Neural cell (in vitro differentiated cells): ENCODE results near the gene SLC25A13. TPM values are rescaled to one million over a fixed set of nuclear protein-coding genes. Genes with fewer than 3 reads are reported as not detected.
A peak's percentile ranks its signal among the peaks of the same experiment; 100 is the strongest.

Experiments
- H2AFZ ChIP-seq: fragments of 200-600, 300-800 bp; sonication (generic), shearing (Covaris generic); 2 replicates; pipeline ENCODE4 v1.6.0; 2014; ENCODE audit warnings: low read depth, mild to moderate bottlenecking, antibody characterized with exemption, low read length, moderate library complexity
- H3F3A ChIP-seq: fragments of 200-600 bp; shearing (Covaris generic); 2 replicates; pipeline ENCODE4 v1.6.1; 2016; ENCODE audit warnings: mild to moderate bottlenecking, moderate library complexity, mixed read lengths, antibody characterized with exemption, low read length; ENCODE audit not compliant: insufficient read depth, poor library complexity, severe bottlenecking
- H3K27ac ChIP-seq: fragments of 200-600, 300-800 bp; sonication (generic), shearing (Covaris generic); 2 replicates; pipeline ENCODE4 v1.5.1; 2014; ENCODE audit warnings: mild to moderate bottlenecking, low read length, moderate library complexity
- H3K27me3 ChIP-seq: fragments of 300-800, 200-600 bp; sonication (generic), shearing (Covaris generic); 2 replicates; pipeline ENCODE4 v1.6.0; 2014; ENCODE audit warnings: mild to moderate bottlenecking, low read depth, low read length, moderate library complexity; ENCODE audit not compliant: insufficient read depth
- H3K36me3 ChIP-seq: fragments of 300-800, 200-600 bp; sonication (generic), shearing (Covaris generic); 2 replicates; pipeline ENCODE4 v1.5.1; 2014; ENCODE audit warnings: mild to moderate bottlenecking, antibody characterized with exemption, low read length, moderate library complexity; ENCODE audit not compliant: insufficient read depth
- H3K4me2 ChIP-seq: fragments of 300-800, 200-600 bp; sonication (generic), shearing (Covaris generic); 2 replicates; pipeline ENCODE4 v1.6.0; 2014; ENCODE audit warnings: mild to moderate bottlenecking, low read length
- H3K4me3 ChIP-seq: fragments of 300-800, 200-600 bp; sonication (generic), shearing (Covaris generic); 2 replicates; pipeline ENCODE4 v1.5.1; 2014; ENCODE audit warnings: mild to moderate bottlenecking, low read length, moderate library complexity
- H3K79me2 ChIP-seq: fragments of 200-600 bp; shearing (Covaris generic); replicated peaks from 2 replicates; pipeline ENCODE4 v1.6.0; 2014; ENCODE audit warnings: mild to moderate bottlenecking, low read length, moderate library complexity; ENCODE audit not compliant: insufficient read depth
- H3K9ac ChIP-seq: fragments of 300-800, 200-600 bp; sonication (generic), shearing (Covaris generic); 2 replicates; pipeline ENCODE4 v1.6.1; 2016; ENCODE audit warnings: mild to moderate bottlenecking, low read length, mixed read lengths
- H3K9me2 ChIP-seq: fragments of 200-600 bp; shearing (Covaris generic); 2 replicates; pipeline ENCODE4 v1.6.1; 2016; ENCODE audit warnings: mild to moderate bottlenecking, low read length, mixed read lengths; ENCODE audit not compliant: insufficient read depth
- H3K9me3 ChIP-seq: fragments of 200-600, 300-800 bp; sonication (generic), shearing (Covaris generic); 2 replicates; pipeline ENCODE4 v1.6.1; 2016; ENCODE audit warnings: mild to moderate bottlenecking, mixed run types, low read length, moderate library complexity, mixed read lengths
- H4K20me1 ChIP-seq: fragments of 200-600 bp; shearing (Covaris generic); 2 replicates; pipeline ENCODE4 v1.6.1; 2016; ENCODE audit warnings: mild to moderate bottlenecking, mixed run types; ENCODE audit not compliant: insufficient read depth
- CTCF ChIP-seq: fragments of 450-650 bp; IDR thresholded peaks from 2 replicates; pipeline ENCODE4 v1.5.1; 2014; ENCODE audit warnings: antibody characterized with exemption, mild to moderate bottlenecking, moderate library complexity; ENCODE audit not compliant: poor library complexity, severe bottlenecking
- EP300 ChIP-seq: fragments of 450-650 bp; conservative IDR thresholded peaks from 2 replicates; pipeline ENCODE4 v1.6.1; 2014; ENCODE audit warnings: antibody characterized with exemption, mild to moderate bottlenecking, moderate library complexity; ENCODE audit not compliant: poor library complexity, severe bottlenecking
- EZH2 ChIP-seq: fragments of 200-600, 300-800 bp; shearing (Covaris generic), sonication (generic); IDR thresholded peaks from 2 replicates; pipeline ENCODE4 v1.6.1; 2014; ENCODE audit warnings: antibody characterized with exemption, low read length, borderline replicate concordance, mild to moderate bottlenecking; ENCODE audit not compliant: insufficient read depth, poor library complexity, severe bottlenecking
- MXI1 ChIP-seq: fragments of 450-650 bp; conservative IDR thresholded peaks from 2 replicates; pipeline ENCODE4 v1.6.1; 2014; ENCODE audit warnings: antibody characterized with exemption, mild to moderate bottlenecking; ENCODE audit not compliant: poor library complexity, severe bottlenecking
- POLR2AphosphoS5 ChIP-seq: IDR thresholded peaks from 2 replicates; pipeline ENCODE4 v1.6.1; 2012
- RAD21 ChIP-seq: fragments of 450-650 bp; conservative IDR thresholded peaks from 2 replicates; pipeline ENCODE4 v1.6.1; 2014; ENCODE audit warnings: antibody characterized with exemption, mild to moderate bottlenecking, moderate library complexity
- REST ChIP-seq: IDR thresholded peaks from 2 replicates; pipeline ENCODE4 v1.6.1; 2012; ENCODE audit warnings: borderline replicate concordance
- SMC3 ChIP-seq: fragments of 450-650 bp; conservative IDR thresholded peaks from 2 replicates; pipeline ENCODE4 v1.6.1; 2014; ENCODE audit warnings: antibody characterized with exemption, mild to moderate bottlenecking, moderate library complexity; ENCODE audit not compliant: poor library complexity
- TAF1 ChIP-seq: IDR thresholded peaks from 2 replicates; pipeline ENCODE4 v1.6.1; 2012; ENCODE audit warnings: low read depth
- polyA plus RNA-seq: library from polyadenylated mRNA; depleted of rRNA; stranded (reverse); fragments of >200 nt; gene quantifications from 2 replicates; pipeline ENCODE4 v1.2.3, GENCODE V29; 2014

The SLC25A13 gene
- polyA plus RNA-seq, 1 donor from 2014 or later = 20.2 TPM

GRCh38 chr7:96224685-96225084, 97.2 kb downstream of the SLC25A13 start:
- Histone ChIP-seq H3K9me2 (no peaks in the 10 kb centered on the region), H3K9ac (no peak overlapping the region), H3K36me3 (no peaks in the 10 kb centered on the region), H3K4me2 (no peak overlapping the region), H3K4me3 (no peak overlapping the region), H2AFZ (no peak overlapping the region), H3F3A (no peaks in the 10 kb centered on the region), H3K9me3 (no peaks in the 10 kb centered on the region), H4K20me1 (no peaks in the 10 kb centered on the region), H3K27me3 (no peaks in the 10 kb centered on the region), H3K79me2 (no peaks in the 10 kb centered on the region), H3K27ac (no peak overlapping the region)
- TF ChIP-seq MXI1 = no peak
- TF ChIP-seq CTCF = no peak
- no peak for TF ChIP-seq EP300
- no peak for TF ChIP-seq EZH2
- TF ChIP-seq SMC3 = peak; percentile 15
- TF ChIP-seq POLR2AphosphoS5 = no peak
- peak; percentile 18 for TF ChIP-seq RAD21

GRCh38 chr7:96224073-96224472, 97.8 kb downstream of the SLC25A13 start:
- no peak overlapping the region for H2AFZ ChIP-seq
- H3K36me3 ChIP-seq = no peaks in the 10 kb centered on the region
- no peaks in the 10 kb centered on the region for H3K27me3 ChIP-seq
- no peak overlapping the region for H3K4me3 ChIP-seq
- TF ChIP-seq EP300 = no peak
- no peak for TF ChIP-seq REST
- no peak for TF ChIP-seq MXI1
- no peak for TF ChIP-seq RAD21
- TF ChIP-seq SMC3 = no peak
- TF ChIP-seq TAF1 = no peak
- no peak for TF ChIP-seq CTCF
- no peak for TF ChIP-seq EZH2
- no peak for TF ChIP-seq POLR2AphosphoS5
- no peak overlapping the region for H3K27ac ChIP-seq
- no peaks in the 10 kb centered on the region for H3F3A ChIP-seq
- no peak overlapping the region for H3K4me2 ChIP-seq
- H3K9me2 ChIP-seq = no peaks in the 10 kb centered on the region
- H3K9ac ChIP-seq = no peak overlapping the region
- H3K79me2 ChIP-seq = no peaks in the 10 kb centered on the region
- H3K9me3 ChIP-seq = no peaks in the 10 kb centered on the region
- no peaks in the 10 kb centered on the region for H4K20me1 ChIP-seq
